ENCODE results near the gene ELOVL7.
"Not testable (repeated sequence)": the region's sequence is repeated elsewhere in the genome, so short reads cannot be mapped to it uniquely, and the experiment has no call there.

The ELOVL7 gene

DNA sequence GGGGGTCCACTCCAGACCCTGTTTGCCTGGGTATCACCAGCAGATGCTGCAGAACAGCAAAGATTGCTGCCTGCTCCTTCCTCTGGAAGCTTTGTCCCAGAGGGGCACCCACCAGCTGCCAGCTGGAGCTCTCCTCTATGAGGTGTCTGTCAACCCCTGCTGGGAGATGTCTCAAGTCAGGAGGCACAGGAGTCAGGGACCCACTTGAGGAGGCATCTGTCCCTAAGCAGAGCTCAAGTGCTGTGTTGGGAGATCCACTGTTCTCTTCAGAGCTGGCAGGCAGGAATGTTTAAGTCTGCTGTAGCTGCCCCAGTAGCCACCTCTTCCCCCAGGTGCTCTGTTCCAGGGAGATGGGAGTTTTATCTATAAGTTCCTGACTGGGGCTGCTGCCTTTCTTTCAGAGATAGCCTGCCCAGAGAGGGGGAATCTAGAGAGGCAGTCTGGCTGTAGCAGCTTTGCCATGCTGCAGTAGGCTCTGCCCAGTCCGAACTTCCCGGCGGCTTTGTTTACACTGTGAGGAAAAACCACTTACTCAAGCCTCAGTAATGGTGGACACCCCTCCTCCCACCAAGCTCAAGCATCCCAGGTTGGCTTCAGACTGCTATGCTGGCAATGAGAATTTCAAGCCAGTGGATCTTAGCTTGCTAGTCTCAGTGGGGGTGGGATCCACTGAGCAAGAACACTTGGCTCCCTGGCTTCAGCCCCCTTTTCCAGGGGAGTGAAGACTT is 128.7 kb downstream of the ELOVL7 start:
- not testable (repeated sequence) for DNase-seq (ENCODE audit: low read depth in 2 of 2, low spot score in 1 of 2)

DNA sequence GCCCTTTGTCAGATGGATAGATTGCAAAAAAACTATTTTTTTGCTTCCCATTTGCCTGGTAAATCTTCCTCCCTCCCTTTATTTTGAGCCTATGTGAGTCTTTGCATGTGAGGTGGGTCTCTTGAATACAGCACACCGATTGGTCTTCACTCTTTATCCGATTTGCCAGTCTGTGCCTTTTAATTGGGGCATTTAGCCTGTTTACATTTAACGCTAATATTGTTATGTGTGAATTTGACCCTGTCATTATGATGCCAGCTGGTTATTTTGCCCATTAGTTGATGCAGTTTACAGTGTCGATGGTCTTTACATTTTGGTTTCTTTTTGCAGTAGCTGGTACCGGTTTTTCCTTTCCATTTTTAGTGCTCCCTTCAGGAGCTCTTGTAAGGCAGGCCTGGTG is 131.1 kb downstream of the ELOVL7 start:
- DNase-seq (ENCODE audit: low read depth in 2 of 2, low spot score in 1 of 2): no peak

DNA sequence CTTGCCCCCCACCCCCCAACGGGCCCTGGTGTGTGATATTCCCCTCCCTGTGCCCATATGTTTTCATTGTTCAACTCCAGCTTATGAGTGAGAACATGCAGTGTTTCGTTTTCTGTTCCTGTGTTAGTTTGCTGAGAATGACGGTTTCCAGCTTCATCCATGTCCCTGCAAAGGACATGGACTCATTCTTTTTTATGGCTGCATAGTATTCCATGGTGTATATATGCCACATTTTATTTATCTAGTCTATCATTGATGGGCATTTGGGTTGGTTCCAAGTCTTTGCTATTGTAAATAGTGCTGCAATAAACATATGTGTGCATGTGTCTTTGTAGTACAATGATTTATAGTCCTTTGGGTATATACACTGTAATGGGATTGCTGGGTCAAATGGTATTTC is 132.2 kb downstream of the ELOVL7 start:
- not testable (repeated sequence) for DNase-seq (ENCODE audit: low read depth in 2 of 2, low spot score in 1 of 2)

DNA sequence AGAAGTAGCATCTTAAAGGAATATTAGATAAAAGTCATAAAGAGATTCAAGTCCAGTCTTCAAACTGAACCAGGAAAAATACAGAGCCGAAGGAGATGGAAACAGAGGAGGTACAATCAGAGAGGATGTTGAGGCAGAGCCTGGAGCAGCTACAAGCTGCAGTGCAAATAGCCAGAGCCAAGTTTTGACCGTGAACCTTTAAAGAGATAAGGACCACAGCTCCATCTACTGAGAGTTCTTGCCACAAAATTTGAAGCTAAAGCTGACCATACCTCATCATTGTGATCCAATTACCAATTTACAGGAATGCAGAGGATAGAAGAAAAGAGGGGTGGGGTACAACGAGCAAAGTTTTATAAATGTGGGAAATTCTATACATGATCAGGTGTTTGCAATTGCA is 133.7 kb downstream of the ELOVL7 start:
- DNase-seq (ENCODE audit: low read depth in 2 of 2, low spot score in 1 of 2): no peak

GRCh38 chr5:60705144-60705543 is 138.9 kb downstream of the ELOVL7 start:
- no peak for DNase-seq (ENCODE audit: low read depth in 2 of 2, low spot score in 1 of 2)

DNA sequence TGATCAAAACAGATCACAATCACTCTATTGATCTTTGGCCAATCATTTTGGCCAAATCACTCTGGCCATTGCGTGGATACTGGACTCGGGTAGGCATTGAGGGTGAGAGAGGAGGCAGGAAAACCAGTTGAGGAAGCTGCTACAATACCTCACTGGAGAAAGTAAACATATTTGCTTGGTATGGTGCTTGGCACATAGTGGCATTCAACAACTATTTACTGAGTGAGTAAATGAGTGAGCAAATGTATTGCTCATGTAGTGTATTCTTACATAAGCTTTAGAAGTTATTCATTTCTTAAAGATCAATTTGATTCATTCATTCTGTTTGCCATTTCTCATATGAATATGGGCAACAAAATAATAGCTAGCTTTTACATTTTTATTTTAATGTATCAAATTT is 140.1 kb downstream of the ELOVL7 start:
- DNase-seq (ENCODE audit: low read depth in 2 of 2, low spot score in 1 of 2): no peak
